HEK293T (cell line): Measurements from ENCODE around the gene ADM5.

Experiments
- ARNT ChIP-seq: fragments of 450-650 bp; IDR thresholded peaks from 2 replicates; pipeline ENCODE4 v1.6.1; 2017; ENCODE audit warnings: mild to moderate bottlenecking
- CTBP1 ChIP-seq: fragments of 450-650 bp; IDR thresholded peaks from 2 replicates; pipeline ENCODE4 v1.6.1; 2016; ENCODE audit warnings: borderline replicate concordance
- ELF4 ChIP-seq: fragments of 450-650 bp; IDR thresholded peaks from 2 replicates; pipeline ENCODE4 v1.6.1; 2017; ENCODE audit warnings: antibody characterized with exemption
- FOXK2 ChIP-seq: fragments of 450-650 bp; IDR thresholded peaks from 2 replicates; pipeline ENCODE4 v1.6.1; 2016; ENCODE audit warnings: mild to moderate bottlenecking
- HDGF ChIP-seq: fragments of 450-650 bp; IDR thresholded peaks from 2 replicates; pipeline ENCODE4 v1.6.1; 2017; ENCODE audit warnings: antibody characterized with exemption, borderline replicate concordance

DNA sequence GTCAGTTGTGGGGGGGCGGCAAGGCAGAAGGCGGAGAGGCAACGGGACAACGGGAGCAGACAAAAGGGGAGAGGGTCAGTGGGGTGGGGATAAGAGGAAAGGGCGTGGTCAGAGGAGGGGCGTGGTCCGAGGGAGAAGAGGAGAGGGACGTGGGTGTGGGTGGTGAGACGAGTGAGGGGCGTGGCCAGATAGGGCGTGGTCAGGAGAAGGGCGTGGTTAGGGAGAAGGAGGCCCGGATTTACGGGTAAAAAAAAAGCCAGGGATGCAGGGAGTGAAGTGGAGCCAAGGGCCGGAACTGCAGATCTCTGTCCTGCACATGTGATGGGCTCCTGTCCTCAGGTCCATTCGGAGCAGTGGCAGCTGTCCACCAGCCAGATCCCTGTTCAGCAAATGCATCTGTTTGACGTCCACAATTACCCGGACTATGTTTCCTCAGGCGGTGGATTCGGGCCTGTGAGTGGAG, 23.0 kb downstream of the ADM5 start:
- TF ChIP-seq ELF4 (no peak), CTBP1 (no peak), ARNT (no peak), FOXK2 (no peak), HDGF (no peak)
